CD8-positive, alpha-beta memory T cell (primary cell): ENCODE measurements around the gene FER. TPM values are rescaled to one million over a fixed set of nuclear protein-coding genes. Genes with fewer than 3 reads are reported as not detected.

Experiments
- CTCF ChIA-PET: fragments of 350-600 bp; sonication (Branson Sonifier 250); formaldehyde crosslinking; loops from one replicate; lab custom pipeline; 2021; ENCODE audit warnings: antibody characterized with exemption; lab: Charles Lee
- POLR2A ChIA-PET: fragments of 350-600 bp; sonication (Branson Sonifier 250); formaldehyde crosslinking; loops from one replicate; lab custom pipeline; 2021; ENCODE audit warnings: antibody characterized with exemption; lab: Charles Lee
- DNase-seq, 5 donors: peaks; one replicate each; pipeline versions ENCODE4 v3.0.0 to v3.0.0-alpha.2; 2020 to 2022; ENCODE audit warnings: mixed read lengths in 1 of 5
- H3K27ac ChIP-seq: one replicate; pipeline ENCODE4 v1.7.0; 2013; ENCODE audit warnings: low read depth, mild to moderate bottlenecking, low read length, moderate library complexity
- H3K27me3 ChIP-seq: 2 replicates; pipeline ENCODE4 v1.7.0; 2013; ENCODE audit warnings: low read length, mild to moderate bottlenecking; ENCODE audit not compliant: insufficient read depth, poor library complexity, severe bottlenecking
- H3K36me3 ChIP-seq: 2 replicates; pipeline ENCODE4 v1.7.0; 2013; ENCODE audit warnings: mild to moderate bottlenecking, low read length, moderate library complexity; ENCODE audit not compliant: insufficient read depth
- H3K4me1 ChIP-seq: 2 replicates; pipeline ENCODE4 v1.7.0; 2013; ENCODE audit warnings: mild to moderate bottlenecking, low read length, moderate library complexity; ENCODE audit not compliant: insufficient read depth
- H3K4me3 ChIP-seq: 2 replicates; pipeline ENCODE4 v1.7.0; 2013; ENCODE audit warnings: mild to moderate bottlenecking, low read length
- H3K9me3 ChIP-seq: 2 replicates; pipeline ENCODE4 v1.7.0; 2013; ENCODE audit warnings: mild to moderate bottlenecking, low read length
- H3K27ac Mint-ChIP-seq, 8 donors: one replicate each; pipeline ENCODE4 v1.8.0; 2020 to 2021; ENCODE audit warnings: mixed read lengths in 8 of 8, mild to moderate bottlenecking in 6 of 8, inconsistent platforms in 3 of 8, moderate library complexity in 3 of 8
- H3K27me3 Mint-ChIP-seq, 2 donors: one replicate each; pipeline ENCODE4 v1.8.0; 2020 to 2021; ENCODE audit warnings: mixed read lengths in 2 of 2, mild to moderate bottlenecking in 1 of 2, moderate library complexity in 1 of 2
- H3K36me3 Mint-ChIP-seq, 3 donors: one replicate each; pipeline ENCODE4 v1.8.0; 2020 to 2021; ENCODE audit warnings: mixed read lengths in 3 of 3, inconsistent platforms in 1 of 3, mild to moderate bottlenecking in 1 of 3
- H3K4me1 Mint-ChIP-seq, 3 donors: one replicate each; pipeline ENCODE4 v1.8.0; 2020 to 2021; ENCODE audit warnings: mixed read lengths in 3 of 3, inconsistent platforms in 1 of 3, mild to moderate bottlenecking in 1 of 3
- H3K4me3 Mint-ChIP-seq, 7 donors: one replicate each; pipeline ENCODE4 v1.8.0; 2020 to 2021; ENCODE audit warnings: mixed read lengths in 7 of 7, mild to moderate bottlenecking in 6 of 7, moderate library complexity in 4 of 7, inconsistent platforms in 2 of 7
- H3K9me3 Mint-ChIP-seq, 5 donors: one replicate each; pipeline ENCODE4 v1.8.0; 2020 to 2022; ENCODE audit warnings: mixed read lengths in 5 of 5, mild to moderate bottlenecking in 3 of 5, moderate library complexity in 2 of 5, inconsistent platforms in 1 of 5
- polyA plus RNA-seq: library from polyadenylated mRNA; unstranded; fragments of 300-500 nt; fragmentation: Illumina TruSeq; gene quantifications from one replicate; pipeline ENCODE4 v1.2.3, GENCODE V29; 2021
- total RNA-seq, 2 experiments: library from RNA; stranded (reverse); gene quantifications; one replicate each; pipeline ENCODE4 v1.2.3, GENCODE V29; 2021

The FER gene
- total and polyA plus RNA-seq, 3 experiments from 2014 or later = 10.1 to 11.3 (median 10.6) TPM

- Mint-ChIP-seq H3K4me1 (no peaks in the 10 kb centered on the region), H3K36me3 (peaks cover 1 to 44% (median 16%) of the 10 kb centered on the region in 3 donors), H3K27ac (no peak overlapping the region), H3K27me3 (no peaks in the 10 kb centered on the region), H3K4me3 (no peak overlapping the region), H3K9me3 (peaks cover 0 to 10% (median 4%) of the 10 kb centered on the region in 5 donors)
- Histone ChIP-seq H3K4me1 (no peaks in the 10 kb centered on the region), H3K9me3 (no peaks in the 10 kb centered on the region), H3K27me3 (no peaks in the 10 kb centered on the region), H3K36me3 (no peaks in the 10 kb centered on the region), H3K4me3 (no peak overlapping the region), H3K27ac (no peak overlapping the region)
- CTCF ChIA-PET = no interaction called here
- DNase-seq = no peak
- POLR2A ChIA-PET = no interaction called here
Observed at GRCh38 chr5:108867656-108868055, 120.0 kb downstream of the FER start.

GRCh38 chr5:108869066-108869465 lies 121.4 kb downstream of the FER start:
- H3K4me3 ChIP-seq = no peak overlapping the region
- Mint-ChIP-seq H3K4me1 (no peaks in the 10 kb centered on the region), H3K9me3 (peaks cover 0 to 10% (median 4%) of the 10 kb centered on the region in 5 donors), H3K4me3 (no peak overlapping the region), H3K36me3 (peaks cover 1 to 30% (median 14%) of the 10 kb centered on the region in 3 donors), H3K27ac (no peak overlapping the region), H3K27me3 (no peaks in the 10 kb centered on the region)
- CTCF ChIA-PET = no interaction called here
- POLR2A ChIA-PET = no interaction called here
- H3K36me3 ChIP-seq = no peaks in the 10 kb centered on the region
- no peaks in the 10 kb centered on the region for H3K9me3 ChIP-seq
- H3K27ac ChIP-seq = no peak overlapping the region
- no peaks in the 10 kb centered on the region for H3K4me1 ChIP-seq
- no peak for DNase-seq
- H3K27me3 ChIP-seq = no peaks in the 10 kb centered on the region

GRCh38 chr5:108876451-108876850 lies 128.8 kb downstream of the FER start:
- H3K27ac ChIP-seq = no peak overlapping the region
- no peak overlapping the region for H3K4me3 ChIP-seq
- Mint-ChIP-seq H3K27ac (no peak overlapping the region), H3K4me3 (no peak overlapping the region), H3K4me1 (no peaks in the 10 kb centered on the region), H3K27me3 (no peaks in the 10 kb centered on the region), H3K36me3 (peaks cover 4 to 14% (median 4%) of the 10 kb centered on the region in 3 donors), H3K9me3 (peaks cover 0 to 4% (median 0%) of the 10 kb centered on the region in 5 donors)
- POLR2A ChIA-PET = no interaction called here
- no peaks in the 10 kb centered on the region for H3K27me3 ChIP-seq
- CTCF ChIA-PET = no interaction called here
- H3K9me3 ChIP-seq = no peaks in the 10 kb centered on the region
- no peaks in the 10 kb centered on the region for H3K4me1 ChIP-seq
- no peak for DNase-seq
- no peaks in the 10 kb centered on the region for H3K36me3 ChIP-seq

GRCh38 chr5:108878756-108879155 lies 131.1 kb downstream of the FER start:
- CTCF ChIA-PET = no interaction called here
- H3K4me3 Mint-ChIP-seq = no peak overlapping the region
- no peak overlapping the region for H3K4me3 ChIP-seq

GRCh38 chr5:108881133-108881532 lies 133.4 kb downstream of the FER start:
- H3K27me3 Mint-ChIP-seq = no peaks in the 10 kb centered on the region
- peaks cover 0 to 4% (median 0%) of the 10 kb centered on the region in 5 donors for H3K9me3 Mint-ChIP-seq
- Histone ChIP-seq H3K27me3 (no peaks in the 10 kb centered on the region), H3K4me3 (no peak overlapping the region), H3K4me1 (no peaks in the 10 kb centered on the region), H3K9me3 (no peaks in the 10 kb centered on the region), H3K27ac (no peak overlapping the region), H3K36me3 (no peaks in the 10 kb centered on the region)
- DNase-seq = no peak
- H3K27ac Mint-ChIP-seq = no peak overlapping the region
- no peak overlapping the region for H3K4me3 Mint-ChIP-seq
- POLR2A ChIA-PET = no interaction called here
- CTCF ChIA-PET = no interaction called here
- peaks cover 5 to 20% (median 12%) of the 10 kb centered on the region in 3 donors for H3K36me3 Mint-ChIP-seq
- H3K4me1 Mint-ChIP-seq = no peaks in the 10 kb centered on the region

More at GRCh38 chr5:108878756-108879155, 131.1 kb downstream of the FER start:
- H3K4me1 Mint-ChIP-seq = no peaks in the 10 kb centered on the region
- H3K36me3 Mint-ChIP-seq = peaks cover 4 to 14% (median 6%) of the 10 kb centered on the region in 3 donors
- Histone ChIP-seq H3K4me1 (no peaks in the 10 kb centered on the region), H3K27ac (no peak overlapping the region), H3K27me3 (no peaks in the 10 kb centered on the region), H3K9me3 (no peaks in the 10 kb centered on the region), H3K36me3 (no peaks in the 10 kb centered on the region)
- H3K27me3 Mint-ChIP-seq = no peaks in the 10 kb centered on the region
- POLR2A ChIA-PET = no interaction called here
- H3K27ac Mint-ChIP-seq = no peak overlapping the region
- DNase-seq = no peak
- H3K9me3 Mint-ChIP-seq = peaks cover 0 to 4% (median 0%) of the 10 kb centered on the region in 5 donors

GRCh38 chr5:108884736-108885135 lies 137.0 kb downstream of the FER start:
- POLR2A ChIA-PET = no interaction called here

GRCh38 chr5:108898257-108898656 lies 150.6 kb downstream of the FER start:
- no peaks in the 10 kb centered on the region for H3K4me1 Mint-ChIP-seq
- Histone ChIP-seq H3K27me3 (no peaks in the 10 kb centered on the region), H3K4me1 (no peaks in the 10 kb centered on the region), H3K4me3 (no peak overlapping the region), H3K27ac (no peak overlapping the region), H3K9me3 (no peaks in the 10 kb centered on the region), H3K36me3 (no peaks in the 10 kb centered on the region)
- no peak overlapping the region for H3K4me3 Mint-ChIP-seq
- peaks cover 0 to 3% (median 0%) of the 10 kb centered on the region in 5 donors for H3K9me3 Mint-ChIP-seq
- CTCF ChIA-PET = no interaction called here
- no peaks in the 10 kb centered on the region for H3K27me3 Mint-ChIP-seq
- H3K27ac Mint-ChIP-seq = peak overlapping the region in 1 of 8 donors; percentile 9
- POLR2A ChIA-PET = no interaction called here
- peaks cover 7 to 16% (median 16%) of the 10 kb centered on the region in 3 donors for H3K36me3 Mint-ChIP-seq
- DNase-seq = no peak

More at GRCh38 chr5:108884736-108885135, 137.0 kb downstream of the FER start:
- no peaks in the 10 kb centered on the region for H3K27me3 Mint-ChIP-seq
- no peaks in the 10 kb centered on the region for H3K4me1 Mint-ChIP-seq
- H3K4me1 ChIP-seq = no peaks in the 10 kb centered on the region
- no peak overlapping the region for H3K4me3 Mint-ChIP-seq
- H3K27ac ChIP-seq = no peak overlapping the region
- H3K9me3 Mint-ChIP-seq = peaks cover 0 to 4% (median 0%) of the 10 kb centered on the region in 5 donors
- no peak overlapping the region for H3K4me3 ChIP-seq
- H3K27me3 ChIP-seq = no peaks in the 10 kb centered on the region
- DNase-seq = no peak
- H3K9me3 ChIP-seq = no peaks in the 10 kb centered on the region
- peaks cover 4 to 13% (median 11%) of the 10 kb centered on the region in 3 donors for H3K36me3 Mint-ChIP-seq
- H3K27ac Mint-ChIP-seq = no peak overlapping the region
- H3K36me3 ChIP-seq = no peaks in the 10 kb centered on the region
- CTCF ChIA-PET = no interaction called here

GRCh38 chr5:108898707-108899106 lies 151.0 kb downstream of the FER start:
- H3K36me3 Mint-ChIP-seq = peaks cover 7 to 12% (median 12%) of the 10 kb centered on the region in 3 donors
- Histone ChIP-seq H3K36me3 (no peaks in the 10 kb centered on the region), H3K4me3 (no peak overlapping the region), H3K27me3 (no peaks in the 10 kb centered on the region), H3K27ac (no peak overlapping the region), H3K9me3 (no peaks in the 10 kb centered on the region), H3K4me1 (no peaks in the 10 kb centered on the region)
- peak overlapping the region in 1 of 8 donors; percentile 9 for H3K27ac Mint-ChIP-seq
- ChIA-PET CTCF (no interaction called here), POLR2A (no interaction called here)
- no peak overlapping the region for H3K4me3 Mint-ChIP-seq
- H3K9me3 Mint-ChIP-seq = peaks cover 0 to under 1% (median 0%) of the 10 kb centered on the region in 5 donors
- no peaks in the 10 kb centered on the region for H3K4me1 Mint-ChIP-seq
- H3K27me3 Mint-ChIP-seq = no peaks in the 10 kb centered on the region
- no peak for DNase-seq
